Measurements from ENCODE around the gene TMPRSS5. TPM values are rescaled to one million over a fixed set of nuclear protein-coding genes. Genes with fewer than 3 reads are reported as not detected.
A peak's percentile ranks its signal among the peaks of the same experiment; 100 is the strongest.
"Not testable (repeated sequence)": the region's sequence is repeated elsewhere in the genome, so short reads cannot be mapped to it uniquely, and the experiment has no call there.

TMPRSS5 gene
- total RNA-seq, 1 donor from 2014 or later, result 1.2 TPM

GRCh38 chr11:113720478-113720877 is 14.4 kb upstream of the TMPRSS5 start:
- H3K4me1 Mint-ChIP-seq; H3K36me3 Mint-ChIP-seq (ENCODE audit: low read depth); H3K27ac Mint-ChIP-seq; DNase-seq; H3K9me3 Mint-ChIP-seq; H3K4me3 Mint-ChIP-seq; intact Hi-C loops (cut with micrococcal nuclease); H3K27me3 Mint-ChIP-seq: not testable (repeated sequence)

DNA sequence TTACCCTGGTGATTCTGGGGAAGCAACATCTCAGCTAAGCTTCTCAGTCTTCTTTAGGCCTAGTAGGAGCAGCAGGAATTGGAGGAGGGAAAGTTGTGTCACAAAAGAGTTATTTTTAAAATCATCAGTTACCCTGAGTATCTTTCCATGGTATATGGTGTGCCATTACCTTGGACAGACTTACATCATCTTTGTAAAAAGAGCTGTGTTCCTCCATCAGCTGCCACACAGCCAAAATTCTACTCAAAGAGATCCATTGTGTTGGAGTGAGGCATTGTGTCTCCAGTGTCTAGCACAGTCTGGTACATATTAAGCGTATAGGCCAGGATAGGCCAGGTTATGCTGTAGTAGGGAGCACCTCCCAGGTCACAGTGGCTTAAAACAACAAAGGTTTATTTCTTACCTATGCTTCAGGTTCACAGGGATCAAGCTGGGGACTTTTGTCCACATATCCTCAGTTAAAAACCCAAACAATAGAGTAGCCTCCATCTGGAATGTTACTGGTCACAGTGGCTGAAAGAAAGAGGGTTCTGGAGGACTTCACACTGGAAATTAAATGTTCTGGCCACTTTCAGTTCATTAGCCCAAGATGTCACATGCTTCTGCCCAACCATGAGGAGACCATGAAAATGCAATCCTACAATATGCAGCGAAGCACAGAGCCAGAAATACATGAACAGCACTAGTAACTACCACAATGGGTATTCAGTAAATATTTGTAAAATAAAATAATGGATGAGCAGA is 9.9 kb upstream of the TMPRSS5 start:
- peaks cover 4% of the 10 kb centered on the region for H3K36me3 Mint-ChIP-seq (ENCODE audit: low read depth)
- no peak overlapping the region for H3K27ac Mint-ChIP-seq
- no peak overlapping the region for H3K4me3 Mint-ChIP-seq
- H3K9me3 Mint-ChIP-seq, result peaks cover 4% of the 10 kb centered on the region
- no peak for DNase-seq
- H3K4me1 Mint-ChIP-seq, result no peaks in the 10 kb centered on the region
- no peaks in the 10 kb centered on the region for H3K27me3 Mint-ChIP-seq
- intact Hi-C loops (cut with micrococcal nuclease), result no loop called here

GRCh38 chr11:113715273-113715672 is 9.2 kb upstream of the TMPRSS5 start:
- Mint-ChIP-seq H3K27me3 (no peaks in the 10 kb centered on the region), H3K27ac (no peak overlapping the region), H3K4me1 (no peaks in the 10 kb centered on the region), H3K9me3 (peaks cover 4% of the 10 kb centered on the region), H3K36me3 (ENCODE audit: low read depth) (peaks cover 4% of the 10 kb centered on the region), H3K4me3 (no peak overlapping the region)
- DNase-seq, result no peak
- intact Hi-C loops (cut with micrococcal nuclease), result no loop called here

- intact Hi-C loops (cut with micrococcal nuclease), result no loop called here
- peaks cover 14% of the 10 kb centered on the region for H3K9me3 Mint-ChIP-seq
These were observed 4.9 kb upstream of the TMPRSS5 start for GRCh38 chr11:113710989-113711388.

GRCh38 chr11:113703551-113703950 is 2.6 kb downstream of the TMPRSS5 start:
- H3K4me3 Mint-ChIP-seq; DNase-seq; intact Hi-C loops (cut with micrococcal nuclease); H3K27ac Mint-ChIP-seq; H3K36me3 Mint-ChIP-seq (ENCODE audit: low read depth); H3K9me3 Mint-ChIP-seq; H3K27me3 Mint-ChIP-seq; H3K4me1 Mint-ChIP-seq: not testable (repeated sequence)

More at GRCh38 chr11:113710989-113711388, 4.9 kb upstream of the TMPRSS5 start:
- Mint-ChIP-seq H3K27ac (no peak overlapping the region), H3K4me3 (no peak overlapping the region), H3K4me1 (no peaks in the 10 kb centered on the region), H3K36me3 (ENCODE audit: low read depth) (no peaks in the 10 kb centered on the region), H3K27me3 (no peaks in the 10 kb centered on the region)
- no peak for DNase-seq

DNA sequence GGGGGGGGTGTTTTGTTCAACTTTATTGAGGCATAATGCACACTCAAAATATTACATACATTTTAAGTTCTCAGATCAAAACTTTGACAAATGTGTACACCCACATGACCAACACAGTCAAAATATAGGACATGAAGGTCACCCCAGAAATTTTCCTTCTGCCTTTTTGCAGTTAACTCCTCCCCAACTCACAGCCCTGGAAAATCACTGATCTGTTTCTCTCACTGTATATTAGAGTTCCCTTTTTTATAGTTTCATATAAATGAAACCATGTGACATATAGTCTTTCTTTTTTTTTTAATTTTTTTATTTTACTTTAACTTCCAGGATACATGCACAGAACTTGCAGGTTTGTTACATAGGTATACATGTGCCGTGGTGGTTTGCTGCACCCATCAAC is 4.6 kb downstream of the TMPRSS5 start:
- no peaks in the 10 kb centered on the region for H3K36me3 Mint-ChIP-seq (ENCODE audit: low read depth)

GRCh38 chr11:113698515-113698914 is 7.6 kb downstream of the TMPRSS5 start:
- Mint-ChIP-seq H3K4me3 (no peak overlapping the region), H3K9me3 (no peaks in the 10 kb centered on the region), H3K27me3 (no peaks in the 10 kb centered on the region), H3K4me1 (no peaks in the 10 kb centered on the region), H3K27ac (no peak overlapping the region), H3K36me3 (ENCODE audit: low read depth) (no peaks in the 10 kb centered on the region)
- DNase-seq, result no peak
- intact Hi-C loops (cut with micrococcal nuclease), result no loop called here

More for the DNA sequence above, 4.6 kb downstream of the TMPRSS5 start:
- Mint-ChIP-seq H3K27ac (no peak overlapping the region), H3K4me1 (no peaks in the 10 kb centered on the region), H3K27me3 (no peaks in the 10 kb centered on the region), H3K9me3 (no peaks in the 10 kb centered on the region), H3K4me3 (no peak overlapping the region)
- no peak for DNase-seq
- intact Hi-C loops (cut with micrococcal nuclease), result no loop called here

GRCh38 chr11:113697756-113698407 is 8.2 kb downstream of the TMPRSS5 start:
- H3K36me3 Mint-ChIP-seq (ENCODE audit: low read depth), result no peaks in the 10 kb centered on the region
- no peak overlapping the region for H3K27ac Mint-ChIP-seq
- no peak for DNase-seq
- H3K9me3 Mint-ChIP-seq, result no peaks in the 10 kb centered on the region
- no peaks in the 10 kb centered on the region for H3K4me1 Mint-ChIP-seq
- H3K27me3 Mint-ChIP-seq, result no peaks in the 10 kb centered on the region
- no peak overlapping the region for H3K4me3 Mint-ChIP-seq
- intact Hi-C loops (cut with micrococcal nuclease), result no loop called here

DNA sequence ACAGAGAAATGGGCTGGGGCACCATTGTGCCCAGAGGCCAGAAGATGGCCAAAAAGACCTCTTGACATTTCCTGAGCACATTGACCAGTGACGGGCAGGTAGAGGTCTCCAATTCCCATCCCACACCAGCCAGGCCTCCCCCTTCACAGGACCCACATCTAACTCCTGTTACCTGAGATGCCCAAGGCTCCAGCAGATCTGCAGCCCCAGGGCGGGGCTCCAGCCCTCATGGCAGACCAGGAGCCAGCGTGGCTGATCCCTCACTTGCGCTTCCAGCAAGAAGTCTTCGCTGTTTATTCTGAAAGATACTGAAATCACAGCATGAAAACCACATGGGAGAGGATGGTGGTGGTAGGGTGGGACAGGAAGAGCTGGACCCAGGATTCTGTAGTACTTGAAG is 9.0 kb downstream of the TMPRSS5 start:
- no peak for DNase-seq
- intact Hi-C loops (cut with micrococcal nuclease), result no loop called here
- Mint-ChIP-seq H3K4me1 (no peaks in the 10 kb centered on the region), H3K4me3 (no peak overlapping the region), H3K36me3 (ENCODE audit: low read depth) (no peaks in the 10 kb centered on the region), H3K27ac (no peak overlapping the region), H3K27me3 (no peaks in the 10 kb centered on the region), H3K9me3 (no peaks in the 10 kb centered on the region)

- H3K36me3 Mint-ChIP-seq (ENCODE audit: low read depth), result no peaks in the 10 kb centered on the region
- H3K27me3 Mint-ChIP-seq, result no peaks in the 10 kb centered on the region
- no peak for DNase-seq
- no peak overlapping the region for H3K4me3 Mint-ChIP-seq
- H3K27ac Mint-ChIP-seq, result no peak overlapping the region
- H3K9me3 Mint-ChIP-seq, result no peaks in the 10 kb centered on the region
- H3K4me1 Mint-ChIP-seq, result peaks cover 2% of the 10 kb centered on the region
- intact Hi-C loops (cut with micrococcal nuclease), result no loop called here
These were observed 10.9 kb downstream of the TMPRSS5 start for GRCh38 chr11:113695207-113695606.

- Mint-ChIP-seq H3K27ac (no peak overlapping the region), H3K4me1 (peaks cover 2% of the 10 kb centered on the region), H3K9me3 (no peaks in the 10 kb centered on the region), H3K27me3 (no peaks in the 10 kb centered on the region), H3K4me3 (no peak overlapping the region), H3K36me3 (ENCODE audit: low read depth) (no peaks in the 10 kb centered on the region)
- intact Hi-C loops (cut with micrococcal nuclease), result no loop called here
- DNase-seq, result no peak
These were observed 11.7 kb downstream of the TMPRSS5 start for GRCh38 chr11:113694390-113694789.

GRCh38 chr11:113693030-113693429 is 13.1 kb downstream of the TMPRSS5 start:
- Mint-ChIP-seq H3K4me3 (no peak overlapping the region), H3K4me1 (peaks cover 2% of the 10 kb centered on the region), H3K36me3 (ENCODE audit: low read depth) (no peaks in the 10 kb centered on the region), H3K27me3 (no peaks in the 10 kb centered on the region), H3K27ac (no peak overlapping the region), H3K9me3 (no peaks in the 10 kb centered on the region)
- intact Hi-C loops (cut with micrococcal nuclease), result no loop called here
- no peak for DNase-seq

GRCh38 chr11:113690619-113691569 is 15.2 kb downstream of the TMPRSS5 start:
- H3K36me3 Mint-ChIP-seq (ENCODE audit: low read depth), result no peaks in the 10 kb centered on the region
- intact Hi-C loops (cut with micrococcal nuclease), result no loop called here
- no peak overlapping the region for H3K4me3 Mint-ChIP-seq
- DNase-seq, result peak; percentile 66
- H3K27ac Mint-ChIP-seq, result no peak overlapping the region
- H3K9me3 Mint-ChIP-seq, result no peaks in the 10 kb centered on the region
- no peaks in the 10 kb centered on the region for H3K27me3 Mint-ChIP-seq
- H3K4me1 Mint-ChIP-seq, result peaks cover 4% of the 10 kb centered on the region

Measured in activated CD4-positive, alpha-beta T cell treated with anti-CD3 and anti-CD28 coated beads, Interleukin-2, amount 10 ng/mL, durations not matched to agents 24 days and 14 days (primary cell).